Mesenchymal stem cell (in vitro differentiated cells and primary cell): ENCODE results near the gene SERTAD1.
"Not testable (repeated sequence)": the region's sequence is repeated elsewhere in the genome, so short reads cannot be mapped to it uniquely, and the experiment has no call there.

Experiments
- DNase-seq: peaks from one replicate; pipeline ENCODE4 v3.0.0-alpha.2; 2013
- H2AFZ ChIP-seq: one replicate; pipeline ENCODE4 v1.6.1; 2013; ENCODE audit warnings: low read depth, mild to moderate bottlenecking, control low read depth, inconsistent platforms, low read length, moderate library complexity
- H2AK5ac ChIP-seq: 2 replicates; pipeline ENCODE4 v1.6.1; 2013; ENCODE audit warnings: low read length, moderate library complexity, mild to moderate bottlenecking, inconsistent platforms; ENCODE audit not compliant: severe bottlenecking
- H2BK120ac ChIP-seq: one replicate; pipeline ENCODE4 v1.6.1; 2013; ENCODE audit warnings: low read depth, mild to moderate bottlenecking, inconsistent platforms, low read length, moderate library complexity
- H2BK12ac ChIP-seq, 2 experiments: one replicate each; pipeline ENCODE4 v1.6.1; 2013; ENCODE audit warnings: inconsistent platforms in 2 of 2, low read length in 2 of 2, mild to moderate bottlenecking in 2 of 2, moderate library complexity in 2 of 2, control low read depth in 1 of 2
- H2BK15ac ChIP-seq: one replicate; pipeline ENCODE4 v1.6.1; 2013; ENCODE audit warnings: mild to moderate bottlenecking, low read depth, inconsistent platforms; ENCODE audit not compliant: poor library complexity, severe bottlenecking
- H2BK5ac ChIP-seq: 2 replicates; pipeline ENCODE4 v1.6.1; 2013; ENCODE audit warnings: low read depth, mild to moderate bottlenecking, low read length, control low read depth, inconsistent platforms; ENCODE audit not compliant: poor library complexity, severe bottlenecking
- H3K14ac ChIP-seq, 2 experiments: one replicate each; pipeline ENCODE4 v1.6.1; 2013; ENCODE audit warnings: inconsistent platforms in 2 of 2, low read length in 2 of 2, control low read depth in 1 of 2, mild to moderate bottlenecking in 1 of 2, moderate library complexity in 1 of 2
- H3K18ac ChIP-seq, 2 experiments: one replicate each; pipeline ENCODE4 v1.6.1; 2013; ENCODE audit warnings: inconsistent platforms in 2 of 2, low read length in 2 of 2, control low read depth in 1 of 2, low read depth in 1 of 2, mild to moderate bottlenecking in 1 of 2
- H3K23ac ChIP-seq, 2 experiments: one replicate each; pipeline ENCODE4 v1.6.1; 2013; ENCODE audit warnings: inconsistent platforms in 2 of 2, low read length in 2 of 2, mild to moderate bottlenecking in 2 of 2, moderate library complexity in 2 of 2, control low read depth in 1 of 2
- H3K27ac ChIP-seq: 2 replicates; pipeline ENCODE4 v1.5.1; 2013; ENCODE audit warnings: mild to moderate bottlenecking, moderate library complexity, low read length, control low read depth, inconsistent platforms; ENCODE audit not compliant: poor library complexity, severe bottlenecking
- H3K27me3 ChIP-seq, 2 experiments: 2 replicates each; pipeline versions ENCODE4 v1.6.1 to v1.7.0; 2013; ENCODE audit warnings: low read length in 2 of 2, mild to moderate bottlenecking in 2 of 2, moderate library complexity in 2 of 2, control low read depth in 1 of 2, inconsistent platforms in 1 of 2; ENCODE audit not compliant: control insufficient read depth in 1 of 2, insufficient read depth in 1 of 2
- H3K36me3 ChIP-seq, 2 experiments: 2 replicates each; pipeline versions ENCODE4 v1.6.1 to v1.7.0; 2013; ENCODE audit warnings: low read length in 2 of 2, control low read depth in 1 of 2, inconsistent platforms in 1 of 2, low read depth in 1 of 2, mild to moderate bottlenecking in 1 of 2; ENCODE audit not compliant: insufficient read depth in 2 of 2, control insufficient read depth in 1 of 2
- H3K4ac ChIP-seq, 2 experiments: one replicate each; pipeline ENCODE4 v1.6.1; 2013; ENCODE audit warnings: inconsistent platforms in 2 of 2, low read length in 2 of 2, mild to moderate bottlenecking in 2 of 2, moderate library complexity in 2 of 2, control low read depth in 1 of 2, low read depth in 1 of 2
- H3K4me1 ChIP-seq: 2 replicates; pipeline ENCODE4 v1.6.1; 2013; ENCODE audit warnings: low read depth, low read length, control low read depth; ENCODE audit not compliant: control insufficient read depth, insufficient read depth
- H3K4me2 ChIP-seq: 2 replicates; pipeline ENCODE4 v1.6.1; 2013; ENCODE audit warnings: low read length, mild to moderate bottlenecking, inconsistent platforms; ENCODE audit not compliant: poor library complexity, severe bottlenecking
- H3K4me3 ChIP-seq, 2 experiments: 2 replicates each; pipeline versions ENCODE4 v1.5.1 to v1.7.0; 2013; ENCODE audit warnings: low read length in 2 of 2, mild to moderate bottlenecking in 2 of 2, control low read depth in 1 of 2, low read depth in 1 of 2; ENCODE audit not compliant: insufficient read depth in 1 of 2
- H3K79me1 ChIP-seq: replicated peaks from 2 replicates; pipeline ENCODE4 v1.6.1; 2013; ENCODE audit warnings: mild to moderate bottlenecking, control low read depth, low read length, inconsistent platforms; ENCODE audit not compliant: poor library complexity, severe bottlenecking
- H3K9ac ChIP-seq: 2 replicates; pipeline ENCODE4 v1.7.0; 2013; ENCODE audit warnings: mild to moderate bottlenecking, low read length, moderate library complexity
- H3K9me3 ChIP-seq: 2 replicates; pipeline ENCODE4 v1.7.0; 2013; ENCODE audit warnings: mild to moderate bottlenecking, low read length; ENCODE audit not compliant: control insufficient read depth
- H4K8ac ChIP-seq: one replicate; pipeline ENCODE4 v1.6.1; 2013; ENCODE audit warnings: inconsistent platforms, mild to moderate bottlenecking, low read length, moderate library complexity
- H4K91ac ChIP-seq: one replicate; pipeline ENCODE4 v1.6.1; 2013; ENCODE audit warnings: mild to moderate bottlenecking, low read length, inconsistent platforms
- WGBS: methylation state at CpG from one replicate; pipeline ENCODE4 v1.1.7; 2013; ENCODE audit warnings: mixed read lengths; 5-methylcytosine and 5-hydroxymethylcytosine counted together

The SERTAD1 gene

GRCh38 chr19:40438284-40438683, 12.5 kb upstream of the SERTAD1 start:
- no peak overlapping the region for H3K23ac ChIP-seq
- WGBS = 100% methylated on average over 3 of the region's 3 CpGs
- H3K36me3 ChIP-seq = peaks cover 31 to 33% of the 10 kb centered on the region in 2 experiments
- H3K9ac ChIP-seq = no peak overlapping the region
- no peak overlapping the region for H3K27ac ChIP-seq
- H2AFZ ChIP-seq = no peak overlapping the region
- H3K79me1 ChIP-seq = peaks cover 5% of the 10 kb centered on the region
- H3K4me3 ChIP-seq = no peak overlapping the region
- no peak overlapping the region for H2BK12ac ChIP-seq
- H3K4me2 ChIP-seq = no peak overlapping the region
- no peak for DNase-seq
- no peaks in the 10 kb centered on the region for H3K27me3 ChIP-seq
- H4K8ac ChIP-seq = no peak overlapping the region
- H3K4ac ChIP-seq = no peak overlapping the region
- no peak overlapping the region for H3K14ac ChIP-seq
- no peaks in the 10 kb centered on the region for H3K9me3 ChIP-seq
- no peak overlapping the region for H4K91ac ChIP-seq
- peak overlapping the region in 1 of 2 experiments; percentile 39 for H3K18ac ChIP-seq
- no peak overlapping the region for H2BK5ac ChIP-seq
- no peak overlapping the region for H2BK120ac ChIP-seq
- no peak overlapping the region for H2BK15ac ChIP-seq
- H3K4me1 ChIP-seq = peaks cover 15% of the 10 kb centered on the region
- H2AK5ac ChIP-seq = no peak overlapping the region

DNA sequence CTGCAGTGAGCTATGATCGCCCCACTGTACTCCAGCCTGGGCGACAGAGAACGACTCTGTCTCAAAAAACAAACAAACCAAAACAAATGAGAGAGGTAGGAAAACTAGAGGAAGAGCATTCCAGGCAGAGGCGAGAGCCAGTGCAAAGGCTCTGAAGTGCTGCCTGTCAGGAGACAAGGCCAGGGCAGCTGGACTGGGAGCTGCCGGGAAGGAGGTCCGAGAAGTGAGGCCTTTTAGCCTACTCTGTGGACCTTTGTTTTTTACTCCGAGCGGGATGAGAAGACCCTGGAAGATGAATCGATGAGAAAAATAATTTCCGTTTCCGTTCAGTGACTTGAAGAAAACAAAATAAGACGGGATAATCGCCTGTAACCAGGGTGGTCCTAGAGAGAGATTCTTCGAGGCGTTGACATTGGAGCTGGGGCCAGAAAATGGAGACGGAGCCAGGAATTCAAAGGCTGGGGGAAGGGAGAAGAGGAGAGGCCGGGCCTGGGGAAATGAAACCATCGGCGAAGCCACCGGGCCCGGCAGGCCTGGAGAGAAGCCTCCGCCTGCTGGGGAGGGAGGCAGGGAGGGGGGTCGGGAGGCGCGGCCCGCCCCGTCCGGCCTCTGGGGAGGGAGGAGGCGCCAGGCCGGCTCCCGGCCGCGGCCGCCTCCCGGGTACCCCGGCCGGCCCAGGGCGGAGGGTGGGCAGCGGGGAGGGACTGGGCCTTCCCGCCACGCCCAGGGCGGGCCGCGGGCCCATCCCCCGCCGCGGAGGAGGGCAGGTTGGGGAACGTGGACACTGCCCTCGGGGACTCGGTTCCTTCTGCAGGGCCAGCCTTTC, 7.8 kb upstream of the SERTAD1 start:
- peak overlapping the region; percentile 98 for H2AK5ac ChIP-seq
- DNase-seq = peak; percentile 94
- H3K14ac ChIP-seq = peak overlapping the region in 1 of 2 experiments; percentile 75
- H4K91ac ChIP-seq = peak overlapping the region; percentile 100
- H2BK120ac ChIP-seq = peak overlapping the region; percentile 92
- peak overlapping the region; percentile 98 for H4K8ac ChIP-seq
- no peaks in the 10 kb centered on the region for H3K9me3 ChIP-seq
- no peaks in the 10 kb centered on the region for H3K27me3 ChIP-seq
- peak overlapping the region; percentile 54 to 66 for H2BK12ac ChIP-seq
- peak overlapping the region; percentile 51 for H2AFZ ChIP-seq
- H3K9ac ChIP-seq = peak overlapping the region; percentile 99
- H3K79me1 ChIP-seq = peaks cover 2% of the 10 kb centered on the region
- H2BK15ac ChIP-seq = peak overlapping the region; percentile 94
- WGBS = under 1% methylated on average over 46 of the region's 50 CpGs
- H3K4ac ChIP-seq = peak overlapping the region; percentile 87 to 99
- H3K27ac ChIP-seq = peak overlapping the region; percentile 94
- H3K4me1 ChIP-seq = peaks cover 10% of the 10 kb centered on the region
- H2BK5ac ChIP-seq = peak overlapping the region; percentile 76
- H3K18ac ChIP-seq = peak overlapping the region; percentile 95 to 98
- H3K4me2 ChIP-seq = peak overlapping the region; percentile 60
- H3K4me3 ChIP-seq = peak overlapping the region; percentile 42 to 81
- peaks cover 0 to 3% of the 10 kb centered on the region in 2 experiments for H3K36me3 ChIP-seq
- peak overlapping the region in 1 of 2 experiments; percentile 99 for H3K23ac ChIP-seq

DNA sequence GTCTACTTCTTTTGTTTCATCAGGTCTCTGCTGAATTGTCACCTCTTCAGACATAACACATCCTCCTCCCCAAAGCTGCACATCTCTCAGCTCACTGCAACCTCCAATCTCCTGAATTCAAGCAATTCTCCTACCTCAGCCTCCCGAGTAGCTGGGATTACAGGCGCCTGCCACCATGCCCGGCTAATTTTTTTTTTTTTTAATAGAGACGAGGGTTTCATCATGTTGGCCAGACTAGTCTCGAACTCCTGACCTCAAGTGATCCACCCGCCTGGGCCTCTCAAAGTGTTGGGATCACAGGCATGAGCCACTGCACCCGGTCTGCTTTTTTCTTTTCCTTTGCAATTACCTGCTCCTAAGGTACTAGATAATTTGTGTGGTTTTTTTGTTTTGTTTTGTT, 7.0 kb upstream of the SERTAD1 start:
- H3K4me1 ChIP-seq, H2BK15ac ChIP-seq, H3K79me1 ChIP-seq, H3K27me3 ChIP-seq, H3K36me3 ChIP-seq, H3K14ac ChIP-seq, H3K23ac ChIP-seq, H2BK5ac ChIP-seq, H3K9me3 ChIP-seq, H4K8ac ChIP-seq, DNase-seq, H2AFZ ChIP-seq: not testable (repeated sequence)
- WGBS = 63% methylated on average over 6 of the region's 7 CpGs
- H2BK12ac ChIP-seq = peak overlapping the region in 1 of 2 experiments; percentile 72
- peak overlapping the region in 1 of 2 experiments; percentile 81 for H3K4me3 ChIP-seq
- peak overlapping the region; percentile 94 for H3K27ac ChIP-seq
- H3K4me2 ChIP-seq = peak overlapping the region; percentile 60
- peak overlapping the region; percentile 79 for H2BK120ac ChIP-seq
- H3K9ac ChIP-seq = peak overlapping the region; percentile 99
- H2AK5ac ChIP-seq = peak overlapping the region; percentile 98
- peak overlapping the region in 1 of 2 experiments; percentile 98 for H3K18ac ChIP-seq
- peak overlapping the region; percentile 11 for H4K91ac ChIP-seq
- peak overlapping the region; percentile 24 to 99 for H3K4ac ChIP-seq

DNA sequence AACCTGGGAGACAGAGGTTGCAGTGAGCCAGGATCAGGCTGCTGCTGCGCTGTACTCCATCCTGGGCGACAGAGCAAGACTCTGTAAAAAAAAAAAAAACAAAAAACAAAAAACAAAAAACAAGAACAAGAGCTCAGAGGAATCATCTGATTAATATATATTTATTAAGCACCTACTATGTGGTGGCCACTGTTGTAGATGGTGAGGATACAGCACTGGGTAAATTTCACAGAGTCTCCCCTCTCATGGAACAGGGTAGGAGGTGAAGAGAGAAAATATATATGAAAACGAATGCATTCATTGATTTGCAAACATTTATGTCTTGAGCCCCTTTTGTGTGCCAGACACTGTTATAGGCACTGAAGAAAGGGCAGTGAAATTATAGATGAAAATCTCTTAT, 5.9 kb upstream of the SERTAD1 start:
- 100% methylated on average over 1 of the region's 3 CpGs for WGBS
- H4K91ac ChIP-seq = no peak overlapping the region
- peak overlapping the region; percentile 99 for H3K9ac ChIP-seq

More for the DNA sequence above, 5.9 kb upstream of the SERTAD1 start:
- Histone ChIP-seq H2BK5ac (no peak overlapping the region), H3K9me3 (no peaks in the 10 kb centered on the region), H2BK120ac (peak overlapping the region; percentile 34), H3K23ac (no peak overlapping the region), H2BK12ac (peak overlapping the region in 1 of 2 experiments; percentile 54), H3K4me1 (peaks cover 10% of the 10 kb centered on the region), H3K4me2 (no peak overlapping the region), H4K8ac (no peak overlapping the region), H3K18ac (peak overlapping the region; percentile 8 to 21), H3K27me3 (no peaks in the 10 kb centered on the region), H3K79me1 (peaks cover 2% of the 10 kb centered on the region), H3K14ac (no peak overlapping the region), H3K36me3 (no peaks in the 10 kb centered on the region), H2AFZ (no peak overlapping the region), H2AK5ac (peak overlapping the region; percentile 38), H3K4ac (no peak overlapping the region), H3K27ac (no peak overlapping the region), H3K4me3 (no peak overlapping the region), H2BK15ac (no peak overlapping the region)
- DNase-seq = no peak
